K562 (cell line): ENCODE results near the gene ZBTB39. TPM values are rescaled to one million over a fixed set of nuclear protein-coding genes. Genes with fewer than 3 reads are reported as not detected.
A peak's percentile ranks its signal among the peaks of the same experiment; 100 is the strongest.

Experiments
- ATAC-seq: fragments of 200-7000 bp; cut with Tn5 transposase; 3 replicates; pipeline ENCODE4 v1.9.1; 2020; ENCODE audit warnings: moderate library complexity
- BruUV-seq: library from RNA; stranded (reverse); fragments of 400-500 nt; replicated peaks from 2 replicates; lab custom pipeline; 2021; lab: Mats Ljungman, UMichigan
- CTCF ChIA-PET: fragments of 300-600 bp; formaldehyde crosslinking; extraction: SDS; loops from one replicate; lab custom pipeline; 2021; ENCODE audit warnings: low intra/inter-chr PET ratio; lab: Yijun Ruan, JAX
- POLR2A ChIA-PET: fragments of 300-600, 350-650 bp; sonication (Branson Sonifier 250); formaldehyde crosslinking; extraction: SDS; loops from one replicate; lab custom pipeline; 2021; ENCODE audit warnings: antibody characterized with exemption, inconsistent platforms; lab: Yijun Ruan, JAX
- DNase-seq, 4 experiments: peaks; one replicate each; pipeline versions ENCODE4 v3.0.0 to v3.0.0-alpha.2; 2011 to 2018; ENCODE audit warnings: low spot score in 3 of 4, mixed read lengths in 3 of 4; ENCODE audit errors: extremely low read depth in 1 of 4
- FAIRE-seq: peaks from 2 replicates; lab custom pipeline; 2011; peaks lifted over from hg19 to GRCh38; lab: Jason Lieb, UNC
- H2AFZ ChIP-seq: 2 replicates; pipeline ENCODE4 v1.6.0; 2011; ENCODE audit warnings: low read depth, low read length, control low read depth, inconsistent platforms
- H3K27ac ChIP-seq: fragments of 200-600 bp; 3 replicates; pipeline ENCODE4 v1.8.0; 2011; ENCODE audit warnings: low read depth, mild to moderate bottlenecking, control low read depth, inconsistent platforms, low read length, moderate library complexity, mixed read lengths; ENCODE audit errors: extremely low read depth
- H3K27me3 ChIP-seq, 2 experiments: fragments of 300-600 bp in 1 of 2; 2 replicates in 1 of 2; 3 replicates in 1 of 2; pipeline versions ENCODE4 v1.6.0 to v1.8.0; 2011; ENCODE audit warnings: inconsistent platforms in 2 of 2, low read length in 2 of 2, mild to moderate bottlenecking in 1 of 2, mixed read lengths in 1 of 2, moderate library complexity in 1 of 2; ENCODE audit not compliant: control insufficient read depth in 2 of 2, insufficient read depth in 2 of 2
- H3K36me3 ChIP-seq: fragments of 300-600 bp; 3 replicates; pipeline ENCODE4 v1.8.0; 2011; ENCODE audit warnings: mild to moderate bottlenecking, low read length, inconsistent platforms; ENCODE audit not compliant: control insufficient read depth, insufficient read depth
- H3K4me1 ChIP-seq, 2 experiments: fragments of 200-600 bp in 1 of 2; replicated peaks in 1 of 2; 2 replicates in 1 of 2; 3 replicates in 1 of 2; pipeline versions ENCODE4 v1.5.1 to v1.8.0; 2011; ENCODE audit warnings: inconsistent platforms in 2 of 2, low read length in 2 of 2, mild to moderate bottlenecking in 1 of 2, mixed read lengths in 1 of 2, moderate library complexity in 1 of 2; ENCODE audit not compliant: control insufficient read depth in 2 of 2, insufficient read depth in 2 of 2
- H3K4me2 ChIP-seq: 2 replicates; pipeline ENCODE4 v1.6.1; 2011; ENCODE audit warnings: low read length, control low read depth, inconsistent platforms, mixed read lengths; ENCODE audit not compliant: insufficient read depth
- H3K4me3 ChIP-seq: fragments of 200-600 bp; sonication (generic), shearing (Covaris generic); 2 replicates; pipeline ENCODE4 v1.5.1; 2016; ENCODE audit warnings: control low read depth, inconsistent platforms
- H3K79me2 ChIP-seq: fragments of 200-600 bp; 3 replicates; pipeline ENCODE4 v1.8.0; 2011; ENCODE audit warnings: low read length, inconsistent platforms; ENCODE audit not compliant: control insufficient read depth, insufficient read depth
- H3K9ac ChIP-seq, 2 experiments: 2 replicates each; pipeline versions ENCODE4 v1.6.0 to v1.6.1; 2011; ENCODE audit warnings: low read depth in 2 of 2, low read length in 2 of 2, control low read depth in 1 of 2, inconsistent platforms in 1 of 2, mild to moderate bottlenecking in 1 of 2, mixed read lengths in 1 of 2; ENCODE audit not compliant: insufficient read depth in 1 of 2
- H3K9me1 ChIP-seq: one replicate; pipeline ENCODE4 v1.6.0; 2011; ENCODE audit warnings: inconsistent platforms, mild to moderate bottlenecking, low read length, moderate library complexity; ENCODE audit not compliant: control insufficient read depth, insufficient read depth
- H3K9me3 ChIP-seq: replicated peaks from 2 replicates; pipeline ENCODE4 v1.5.1; 2011; ENCODE audit warnings: low read depth, low read length, inconsistent platforms; ENCODE audit not compliant: control insufficient read depth, insufficient read depth
- H4K20me1 ChIP-seq: replicated peaks from 2 replicates; pipeline ENCODE4 v1.6.1; 2011; ENCODE audit warnings: low read length, inconsistent platforms, mixed read lengths; ENCODE audit not compliant: control insufficient read depth, insufficient read depth
- ARID1B ChIP-seq: fragments of 450-650 bp; IDR thresholded peaks from 2 replicates; pipeline ENCODE4 v1.6.1; 2016; ENCODE audit warnings: antibody characterized with exemption, mild to moderate bottlenecking, inconsistent platforms
- KDM2B ChIP-seq: fragments of 250-450 bp; sonication (Bioruptor Pico); IDR thresholded peaks from 2 replicates; pipeline ENCODE4 v1.8.0; 2021; ENCODE audit warnings: mild to moderate bottlenecking, moderate library complexity
- MEF2D ChIP-seq: conservative IDR thresholded peaks from 2 replicates; pipeline ENCODE4 v1.6.1; 2016; ENCODE audit warnings: low read depth, missing genetic modification characterization, missing compliant biosample characterization
- NR2C2 ChIP-seq, 2 experiments: fragments of 200-800 bp in 1 of 2; sonication (Bioruptor generic) in 1 of 2; sonication (generic) in 1 of 2; formaldehyde crosslinking in 1 of 2; IDR thresholded peaks; 2 replicates each; pipeline versions ENCODE4 v1.6.1 to v1.8.0; 2016 to 2022; ENCODE audit warnings: mild to moderate bottlenecking in 1 of 2, missing compliant biosample characterization in 1 of 2, missing genetic modification characterization in 1 of 2, missing genetic modification reagents in 1 of 2
- POLR2A ChIP-seq: fragments of 450-650 bp; conservative IDR thresholded peaks from 2 replicates; pipeline ENCODE4 v1.6.1; 2016
- SPI1 ChIP-seq: IDR thresholded peaks from 2 replicates; pipeline ENCODE4 v1.6.1; 2011; ENCODE audit warnings: low read depth, low read length, control low read depth, borderline replicate concordance
- WGBS: fragments of 100-300 bp; shearing (Covaris generic); methylation state at CpG from one replicate; pipeline ENCODE4 v1.1.6; 2016; ENCODE audit warnings: low coverage, mixed read lengths; ENCODE audit not compliant: insufficient coverage; ENCODE audit errors: missing lambda C conversion rate; 5-methylcytosine and 5-hydroxymethylcytosine counted together
- in situ Hi-C: fragments of 300-500 bp; cut with MboI; formaldehyde crosslinking; loops from 4 replicates; pipeline ENCODE4 v1.15.0; 2018; ENCODE audit warnings: inconsistent platforms, mixed read lengths
- intact Hi-C: fragments of 100-400 bp; cut with micrococcal nuclease; formaldehyde crosslinking; loops from 2 replicates; pipeline ENCODE4 v1.14.2; 2022
- polyA plus RNA-seq, 8 experiments: library from polyadenylated mRNA; depleted of rRNA in 4 of 8; stranded (reverse) in 5 of 8; unstranded in 3 of 8; fragments of >200 nt; fragmentation: Nextera tagmentation in 2 of 8; fragmentation: Illumina TruSeq in 1 of 8; extraction: Ambion mirVana in 2 of 8; extraction: Trizol in 1 of 8; gene quantifications; 2 replicates each; pipeline versions ENCODE4 v1.2.1 to v1.2.3, GENCODE V29; 2011 to 2014; ENCODE audit warnings: inconsistent platforms in 1 of 8, missing spikeins in 1 of 8
- total RNA-seq, 7 experiments: library from RNA; depleted of rRNA in 6 of 7; stranded (reverse); fragments of >200 nt in 6 of 7; fragmentation: Illumina TruSeq in 2 of 7; extraction: Trizol in 2 of 7; gene quantifications; 2 replicates each; pipeline versions ENCODE4 v1.2.1 to v1.2.3, GENCODE V29; 2011 to 2021; ENCODE audit warnings: low replicate concordance in 1 of 7
- TF ChIP-seq, protein P1 (sequence below): fragments of 450-650 bp; formaldehyde crosslinking; IDR thresholded peaks from 2 replicates; pipeline ENCODE4 v1.4.0; 2020; ENCODE audit warnings: mild to moderate bottlenecking, moderate library complexity
- TF ChIP-seq, protein P2 (sequence below): fragments of 450-650 bp; IDR thresholded peaks from 2 replicates; pipeline ENCODE4 v1.6.1; 2016; ENCODE audit warnings: mild to moderate bottlenecking, moderate library complexity

The ZBTB39 gene
- total and polyA plus RNA-seq, 9 of the 15 experiments (the other 6 are each of a cell fraction or from before 2014, with no cell fraction given) = 3.3 to 13.3 (median 8.6) TPM

GRCh38 chr12:56988207-56988739 is 18.1 kb downstream of the ZBTB39 start:
- peak overlapping the region in 1 of 2 experiments; percentile 35; a peak in 1 of 4 replicates for H3K9ac ChIP-seq
- H3K9me1 ChIP-seq = no peaks in the 10 kb centered on the region
- ChIA-PET CTCF (interaction anchor here (0.6 to 1.7 kb wide), 7 partner anchors 13 to 231 kb away, joined by 3 to 8 read pairs (median 3); no protein-coding TSS in a partner anchor), POLR2A (interaction anchor here (0.7 to 2.1 kb wide), 9 partner anchors 13 to 487 kb away, joined by 3 to 10 read pairs (median 4); partner anchors contain the start of genes STAT6 and TAC3)
- peaks cover 29 to 54% of the 10 kb centered on the region in 2 experiments for H3K4me1 ChIP-seq
- peak overlapping the region; percentile 3; the same call in 1 of the 2 replicates for H3K4me3 ChIP-seq
- no peaks in the 10 kb centered on the region for H3K79me2 ChIP-seq
- no peaks in the 10 kb centered on the region for H3K36me3 ChIP-seq
- H2AFZ ChIP-seq = peak overlapping the region; percentile 64; the same call in 1 of the 2 replicates
- no peaks in the 10 kb centered on the region for H4K20me1 ChIP-seq
- BruUV-seq = no TSS peak
- intact Hi-C loops (loop anchor here (1.0 to 5.0 kb wide), 4 partner anchors 13 to 231 kb away; partner anchors contain the start of genes SDR9C7 and ZBTB39), in situ Hi-C loops (loop anchor here (5.0 kb wide), 1 partner anchor 41 kb away; no protein-coding TSS in a partner anchor)
- no peaks in the 10 kb centered on the region for H3K27me3 ChIP-seq
- ATAC-seq (peak; percentile 87), DNase-seq (peak; percentile 92 to 97 (median 94)), FAIRE-seq (peak; percentile 91)
- WGBS = 0% methylated on average over 5 of the region's 5 CpGs
- H3K4me2 ChIP-seq = peak overlapping the region; percentile 78
- peak overlapping the region; percentile 62 for H3K27ac ChIP-seq
- H3K9me3 ChIP-seq = no peaks in the 10 kb centered on the region
- TF ChIP-seq, protein P1, sequence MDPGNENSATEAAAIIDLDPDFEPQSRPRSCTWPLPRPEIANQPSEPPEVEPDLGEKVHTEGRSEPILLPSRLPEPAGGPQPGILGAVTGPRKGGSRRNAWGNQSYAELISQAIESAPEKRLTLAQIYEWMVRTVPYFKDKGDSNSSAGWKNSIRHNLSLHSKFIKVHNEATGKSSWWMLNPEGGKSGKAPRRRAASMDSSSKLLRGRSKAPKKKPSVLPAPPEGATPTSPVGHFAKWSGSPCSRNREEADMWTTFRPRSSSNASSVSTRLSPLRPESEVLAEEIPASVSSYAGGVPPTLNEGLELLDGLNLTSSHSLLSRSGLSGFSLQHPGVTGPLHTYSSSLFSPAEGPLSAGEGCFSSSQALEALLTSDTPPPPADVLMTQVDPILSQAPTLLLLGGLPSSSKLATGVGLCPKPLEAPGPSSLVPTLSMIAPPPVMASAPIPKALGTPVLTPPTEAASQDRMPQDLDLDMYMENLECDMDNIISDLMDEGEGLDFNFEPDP = no peak
- TF ChIP-seq, protein P2, sequence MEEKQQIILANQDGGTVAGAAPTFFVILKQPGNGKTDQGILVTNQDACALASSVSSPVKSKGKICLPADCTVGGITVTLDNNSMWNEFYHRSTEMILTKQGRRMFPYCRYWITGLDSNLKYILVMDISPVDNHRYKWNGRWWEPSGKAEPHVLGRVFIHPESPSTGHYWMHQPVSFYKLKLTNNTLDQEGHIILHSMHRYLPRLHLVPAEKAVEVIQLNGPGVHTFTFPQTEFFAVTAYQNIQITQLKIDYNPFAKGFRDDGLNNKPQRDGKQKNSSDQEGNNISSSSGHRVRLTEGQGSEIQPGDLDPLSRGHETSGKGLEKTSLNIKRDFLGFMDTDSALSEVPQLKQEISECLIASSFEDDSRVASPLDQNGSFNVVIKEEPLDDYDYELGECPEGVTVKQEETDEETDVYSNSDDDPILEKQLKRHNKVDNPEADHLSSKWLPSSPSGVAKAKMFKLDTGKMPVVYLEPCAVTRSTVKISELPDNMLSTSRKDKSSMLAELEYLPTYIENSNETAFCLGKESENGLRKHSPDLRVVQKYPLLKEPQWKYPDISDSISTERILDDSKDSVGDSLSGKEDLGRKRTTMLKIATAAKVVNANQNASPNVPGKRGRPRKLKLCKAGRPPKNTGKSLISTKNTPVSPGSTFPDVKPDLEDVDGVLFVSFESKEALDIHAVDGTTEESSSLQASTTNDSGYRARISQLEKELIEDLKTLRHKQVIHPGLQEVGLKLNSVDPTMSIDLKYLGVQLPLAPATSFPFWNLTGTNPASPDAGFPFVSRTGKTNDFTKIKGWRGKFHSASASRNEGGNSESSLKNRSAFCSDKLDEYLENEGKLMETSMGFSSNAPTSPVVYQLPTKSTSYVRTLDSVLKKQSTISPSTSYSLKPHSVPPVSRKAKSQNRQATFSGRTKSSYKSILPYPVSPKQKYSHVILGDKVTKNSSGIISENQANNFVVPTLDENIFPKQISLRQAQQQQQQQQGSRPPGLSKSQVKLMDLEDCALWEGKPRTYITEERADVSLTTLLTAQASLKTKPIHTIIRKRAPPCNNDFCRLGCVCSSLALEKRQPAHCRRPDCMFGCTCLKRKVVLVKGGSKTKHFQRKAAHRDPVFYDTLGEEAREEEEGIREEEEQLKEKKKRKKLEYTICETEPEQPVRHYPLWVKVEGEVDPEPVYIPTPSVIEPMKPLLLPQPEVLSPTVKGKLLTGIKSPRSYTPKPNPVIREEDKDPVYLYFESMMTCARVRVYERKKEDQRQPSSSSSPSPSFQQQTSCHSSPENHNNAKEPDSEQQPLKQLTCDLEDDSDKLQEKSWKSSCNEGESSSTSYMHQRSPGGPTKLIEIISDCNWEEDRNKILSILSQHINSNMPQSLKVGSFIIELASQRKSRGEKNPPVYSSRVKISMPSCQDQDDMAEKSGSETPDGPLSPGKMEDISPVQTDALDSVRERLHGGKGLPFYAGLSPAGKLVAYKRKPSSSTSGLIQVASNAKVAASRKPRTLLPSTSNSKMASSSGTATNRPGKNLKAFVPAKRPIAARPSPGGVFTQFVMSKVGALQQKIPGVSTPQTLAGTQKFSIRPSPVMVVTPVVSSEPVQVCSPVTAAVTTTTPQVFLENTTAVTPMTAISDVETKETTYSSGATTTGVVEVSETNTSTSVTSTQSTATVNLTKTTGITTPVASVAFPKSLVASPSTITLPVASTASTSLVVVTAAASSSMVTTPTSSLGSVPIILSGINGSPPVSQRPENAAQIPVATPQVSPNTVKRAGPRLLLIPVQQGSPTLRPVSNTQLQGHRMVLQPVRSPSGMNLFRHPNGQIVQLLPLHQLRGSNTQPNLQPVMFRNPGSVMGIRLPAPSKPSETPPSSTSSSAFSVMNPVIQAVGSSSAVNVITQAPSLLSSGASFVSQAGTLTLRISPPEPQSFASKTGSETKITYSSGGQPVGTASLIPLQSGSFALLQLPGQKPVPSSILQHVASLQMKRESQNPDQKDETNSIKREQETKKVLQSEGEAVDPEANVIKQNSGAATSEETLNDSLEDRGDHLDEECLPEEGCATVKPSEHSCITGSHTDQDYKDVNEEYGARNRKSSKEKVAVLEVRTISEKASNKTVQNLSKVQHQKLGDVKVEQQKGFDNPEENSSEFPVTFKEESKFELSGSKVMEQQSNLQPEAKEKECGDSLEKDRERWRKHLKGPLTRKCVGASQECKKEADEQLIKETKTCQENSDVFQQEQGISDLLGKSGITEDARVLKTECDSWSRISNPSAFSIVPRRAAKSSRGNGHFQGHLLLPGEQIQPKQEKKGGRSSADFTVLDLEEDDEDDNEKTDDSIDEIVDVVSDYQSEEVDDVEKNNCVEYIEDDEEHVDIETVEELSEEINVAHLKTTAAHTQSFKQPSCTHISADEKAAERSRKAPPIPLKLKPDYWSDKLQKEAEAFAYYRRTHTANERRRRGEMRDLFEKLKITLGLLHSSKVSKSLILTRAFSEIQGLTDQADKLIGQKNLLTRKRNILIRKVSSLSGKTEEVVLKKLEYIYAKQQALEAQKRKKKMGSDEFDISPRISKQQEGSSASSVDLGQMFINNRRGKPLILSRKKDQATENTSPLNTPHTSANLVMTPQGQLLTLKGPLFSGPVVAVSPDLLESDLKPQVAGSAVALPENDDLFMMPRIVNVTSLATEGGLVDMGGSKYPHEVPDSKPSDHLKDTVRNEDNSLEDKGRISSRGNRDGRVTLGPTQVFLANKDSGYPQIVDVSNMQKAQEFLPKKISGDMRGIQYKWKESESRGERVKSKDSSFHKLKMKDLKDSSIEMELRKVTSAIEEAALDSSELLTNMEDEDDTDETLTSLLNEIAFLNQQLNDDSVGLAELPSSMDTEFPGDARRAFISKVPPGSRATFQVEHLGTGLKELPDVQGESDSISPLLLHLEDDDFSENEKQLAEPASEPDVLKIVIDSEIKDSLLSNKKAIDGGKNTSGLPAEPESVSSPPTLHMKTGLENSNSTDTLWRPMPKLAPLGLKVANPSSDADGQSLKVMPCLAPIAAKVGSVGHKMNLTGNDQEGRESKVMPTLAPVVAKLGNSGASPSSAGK = no peak; the same call in 1 of the 2 replicates
- no peak for TF ChIP-seq KDM2B
- peak; percentile 99 for TF ChIP-seq ARID1B
- no peak for TF ChIP-seq POLR2A
- TF ChIP-seq NR2C2 (CRISPR knock-in tag; IDR thresholded peaks at IDR 0.05) = no peak
- peak; percentile 52 for TF ChIP-seq NR2C2 (tag; IDR thresholded peaks at IDR 0.05)
- peak; percentile 38; the same call in 1 of the 2 replicates for TF ChIP-seq SPI1
- TF ChIP-seq MEF2D (tag) = peak; percentile 100
